WTC11 (cell line): ENCODE results near the gene MYH9. TPM values are rescaled to one million over a fixed set of nuclear protein-coding genes. Genes with fewer than 3 reads are reported as not detected.

Source experiments
- ATAC-seq: fragments of 200-7000 bp; cut with Tn5 transposase; 2 replicates; pipeline ENCODE4 v1.10.0; 2021; ENCODE audit warnings: mild to moderate bottlenecking, moderate library complexity
- CTCF ChIA-PET: fragments of 300-600 bp; sonication (Branson Sonifier 250); formaldehyde crosslinking; loops from one replicate; lab custom pipeline; 2021; ENCODE audit warnings: antibody characterized with exemption; lab: Charles Lee
- POLR2A ChIA-PET: fragments of 350-600 bp; sonication (Branson Sonifier 250); formaldehyde crosslinking; loops from one replicate; lab custom pipeline; 2021; ENCODE audit warnings: antibody characterized with exemption; lab: Charles Lee
- DNase-seq: peaks from one replicate; pipeline ENCODE4 v3.0.0; 2021; ENCODE audit warnings: low spot score
- H3K27ac Mint-ChIP-seq: 2 replicates; pipeline ENCODE4 v1.8.0; 2021; ENCODE audit warnings: mixed read lengths
- H3K27me3 Mint-ChIP-seq: 2 replicates; pipeline ENCODE4 v1.8.0; 2021; ENCODE audit warnings: low read depth, mild to moderate bottlenecking, moderate library complexity, mixed read lengths
- H3K36me3 Mint-ChIP-seq: 2 replicates; pipeline ENCODE4 v1.8.0; 2021; ENCODE audit warnings: mixed read lengths
- H3K4me1 Mint-ChIP-seq: 2 replicates; pipeline ENCODE4 v1.8.0; 2022; ENCODE audit warnings: mixed read lengths
- H3K4me3 Mint-ChIP-seq: 2 replicates; pipeline ENCODE4 v1.8.0; 2021; ENCODE audit warnings: mild to moderate bottlenecking, moderate library complexity, mixed read lengths
- H3K9me3 Mint-ChIP-seq: 2 replicates; pipeline ENCODE4 v1.8.0; 2021; ENCODE audit warnings: mixed read lengths
- AR ChIP-seq: fragments of 250-450 bp; sonication (Bioruptor Pico); IDR thresholded peaks from 2 replicates; pipeline ENCODE4 v1.9.0; 2021; ENCODE audit warnings: mild to moderate bottlenecking
- ATF3 ChIP-seq: sonication (generic); formaldehyde crosslinking; conservative IDR thresholded peaks from 2 replicates; pipeline ENCODE4 v1.8.1; 2022; ENCODE audit warnings: mild to moderate bottlenecking, missing genetic modification reagents
- ATF6 ChIP-seq: sonication (generic); formaldehyde crosslinking; IDR thresholded peaks from 2 replicates; pipeline ENCODE4 v1.8.1; 2023; ENCODE audit warnings: mild to moderate bottlenecking, missing genetic modification reagents
- CTCF ChIP-seq: fragments of 200-600 bp; IDR thresholded peaks from 2 replicates; pipeline ENCODE4 v1.8.0; 2022; ENCODE audit warnings: antibody characterized with exemption
- ELF4 ChIP-seq: sonication (generic); formaldehyde crosslinking; IDR thresholded peaks from 2 replicates; pipeline ENCODE4 v1.8.1; 2022; ENCODE audit warnings: low read depth, mild to moderate bottlenecking, moderate library complexity, missing genetic modification reagents
- ETV6 ChIP-seq: sonication (generic); formaldehyde crosslinking; IDR thresholded peaks from 2 replicates; pipeline ENCODE4 v1.8.1; 2022; ENCODE audit warnings: mild to moderate bottlenecking, missing genetic modification reagents
- FOXK1 ChIP-seq: sonication (generic); formaldehyde crosslinking; IDR thresholded peaks from 2 replicates; pipeline ENCODE4 v1.8.0; 2022; ENCODE audit warnings: mild to moderate bottlenecking, moderate library complexity, missing genetic modification reagents
- FOXP1 ChIP-seq: sonication (generic); formaldehyde crosslinking; IDR thresholded peaks from 2 replicates; pipeline ENCODE4 v1.8.0; 2022; ENCODE audit warnings: missing genetic modification reagents, mild to moderate bottlenecking, moderate library complexity, borderline replicate concordance
- GABPB1 ChIP-seq: sonication (generic); formaldehyde crosslinking; IDR thresholded peaks from 2 replicates; pipeline ENCODE4 v1.8.1; 2023; ENCODE audit warnings: mild to moderate bottlenecking, missing genetic modification reagents
- GRHL2 ChIP-seq: fragments of 250-450 bp; sonication (Bioruptor Pico); IDR thresholded peaks from 2 replicates; pipeline ENCODE4 v1.8.0; 2022; ENCODE audit warnings: mild to moderate bottlenecking, moderate library complexity; ENCODE audit not compliant: insufficient replicate concordance, severe bottlenecking
- GTF2I ChIP-seq: fragments of 250-450 bp; sonication (Bioruptor Pico); conservative IDR thresholded peaks from 2 replicates; pipeline ENCODE4 v1.4.0; 2021; ENCODE audit warnings: mild to moderate bottlenecking
- MYBL2 ChIP-seq: sonication (generic); formaldehyde crosslinking; IDR thresholded peaks from 2 replicates; pipeline ENCODE4 v1.8.1; 2023; ENCODE audit warnings: mild to moderate bottlenecking, moderate library complexity, missing genetic modification reagents
- PRRX2 ChIP-seq: fragments of 250-450 bp; sonication (Bioruptor Pico); IDR thresholded peaks from 2 replicates; pipeline ENCODE4 v1.8.0; 2021; ENCODE audit warnings: mild to moderate bottlenecking
- SMAD3 ChIP-seq: sonication (generic); formaldehyde crosslinking; IDR thresholded peaks from 2 replicates; pipeline ENCODE4 v1.8.0; 2022; ENCODE audit warnings: missing genetic modification reagents, mild to moderate bottlenecking, borderline replicate concordance
- TCF7 ChIP-seq: sonication (generic); formaldehyde crosslinking; IDR thresholded peaks from 2 replicates; pipeline ENCODE4 v1.8.0; 2022; ENCODE audit warnings: mild to moderate bottlenecking, low read depth, missing genetic modification reagents, moderate library complexity
- TEAD4 ChIP-seq: sonication (generic); formaldehyde crosslinking; IDR thresholded peaks from 2 replicates; pipeline ENCODE4 v1.8.0; 2022; ENCODE audit warnings: mild to moderate bottlenecking, missing genetic modification reagents
- ZNF396 ChIP-seq: fragments of 250-450 bp; sonication (Bioruptor Pico); IDR thresholded peaks from 2 replicates; pipeline ENCODE4 v1.8.0; 2021; ENCODE audit warnings: mild to moderate bottlenecking, moderate library complexity, borderline replicate concordance
- ZNF423 ChIP-seq: fragments of 250-450 bp; sonication (Bioruptor Pico); IDR thresholded peaks from 2 replicates; pipeline ENCODE4 v2.1.2; 2022; ENCODE audit warnings: mild to moderate bottlenecking, moderate library complexity
- ZNF512 ChIP-seq: sonication (generic); formaldehyde crosslinking; IDR thresholded peaks from 2 replicates; pipeline ENCODE4 v1.8.1; 2022; ENCODE audit warnings: missing genetic modification reagents, borderline replicate concordance
- total RNA-seq: library from RNA; stranded (reverse); gene quantifications from 3 replicates; pipeline ENCODE4 v1.2.3, GENCODE V29; 2021

MYH9 gene
- total RNA-seq, 1 experiment from 2014 or later, result 277 TPM

- ChIA-PET CTCF (interaction anchor here (0.6 to 3.2 kb wide), 40 partner anchors 9 to 229 kb away, joined by 3 to 62 read pairs (median 5); partner anchors contain the start of genes APOL3, EIF3D, MYH9 and TXN2), POLR2A (interaction anchor here (0.7 kb wide), 2 partner anchors 26 to 27 kb away, joined by 3 read pairs; no protein-coding TSS in a partner anchor)
- H3K9me3 Mint-ChIP-seq, result no peaks in the 10 kb centered on the region
- TF ChIP-seq FOXK1 (CRISPR knock-in tag) (no peak), TCF7 (CRISPR knock-in tag) (no peak), ATF6 (CRISPR knock-in tag) (no peak), ELF4 (CRISPR knock-in tag) (no peak), AR (CRISPR knock-in tag) (no peak), PRRX2 (CRISPR knock-in tag) (no peak), TEAD4 (CRISPR knock-in tag) (no peak), GABPB1 (no peak), GTF2I (no peak), ZNF396 (CRISPR knock-in tag) (no peak), ZNF423 (no peak), ZNF512 (CRISPR knock-in tag) (no peak), GRHL2 (CRISPR knock-in tag) (no peak), ATF3 (CRISPR knock-in tag) (no peak), FOXP1 (CRISPR knock-in tag) (no peak)
- no peak overlapping the region for H3K4me3 Mint-ChIP-seq
- peak overlapping the region; percentile 34; the same call in 1 of the 2 replicates for H3K27ac Mint-ChIP-seq
- no peak for DNase-seq
- peaks cover 75% of the 10 kb centered on the region for H3K36me3 Mint-ChIP-seq
- no peak for ATAC-seq
- H3K27me3 Mint-ChIP-seq, result no peaks in the 10 kb centered on the region
- H3K4me1 Mint-ChIP-seq, result no peaks in the 10 kb centered on the region
Measured at GRCh38 chr22:36301851-36302250, 85.9 kb downstream of the MYH9 start.

- DNase-seq (peak; percentile 89), ATAC-seq (peak; percentile 98)
- ChIA-PET CTCF (interaction anchor here (0.6 to 3.2 kb wide), 41 partner anchors 9 to 230 kb away, joined by 3 to 62 read pairs (median 5); partner anchors contain the start of genes APOL3, EIF3D, MYH9 and TXN2), POLR2A (interaction anchor here (0.7 kb wide), 2 partner anchors 26 to 28 kb away, joined by 3 read pairs; no protein-coding TSS in a partner anchor)
- peaks cover 77% of the 10 kb centered on the region for H3K36me3 Mint-ChIP-seq
- H3K9me3 Mint-ChIP-seq, result no peaks in the 10 kb centered on the region
- H3K27ac Mint-ChIP-seq, result peak overlapping the region; percentile 72
- no peak overlapping the region for H3K4me3 Mint-ChIP-seq
- TF ChIP-seq GABPB1 (0 out of 2 replicates have a peak, but pooled peaks have one; percentile 29), CTCF (peak; percentile 97), SMAD3 (no peak), ETV6 (0 out of 2 replicates have a peak, but pooled peaks have one; percentile 13), FOXP1 (CRISPR knock-in tag) (peak; percentile 37; the same call in 1 of the 2 replicates), MYBL2 (CRISPR knock-in tag) (no peak)
- no peaks in the 10 kb centered on the region for H3K27me3 Mint-ChIP-seq
- no peaks in the 10 kb centered on the region for H3K4me1 Mint-ChIP-seq
Measured at GRCh38 chr22:36301384-36301828, 86.4 kb downstream of the MYH9 start.
